Glomerular endothelial cell (primary cell): ENCODE measurements around the gene LIMS2. TPM values are rescaled to one million over a fixed set of nuclear protein-coding genes. Genes with fewer than 3 reads are reported as not detected.

Experiments used
- DNase-seq: peaks from one replicate; pipeline ENCODE4 v3.0.0-alpha.2; 2011; ENCODE audit warnings: low read depth, low spot score; ENCODE audit errors: extremely low read depth
- total RNA-seq: library from RNA; depleted of rRNA; stranded (reverse); fragments of >200 nt; gene quantifications from 2 replicates; pipeline ENCODE4 v1.2.3, GENCODE V29; 2015

Gene LIMS2
- total RNA-seq, 1 donor from 2014 or later: 15.6 TPM

- DNase-seq: no peak
Observed at GRCh38 chr2:127701651-127702394, 26.5 kb upstream of the LIMS2 start.

GRCh38 chr2:127701193-127701650, 25.9 kb upstream of the LIMS2 start, which contains the start of gene SFT2D3:
SFT2D3 (plus strand) TSS chr2:127701497; CDS start chr2:127701529, 32 bp downstream.
- DNase-seq: no peak

GRCh38 chr2:127700527-127701192, 25.3 kb upstream of the LIMS2 start:
- DNase-seq: no peak

GRCh38 chr2:127698553-127699355, 23.4 kb upstream of the LIMS2 start:
- DNase-seq: no peak

GRCh38 chr2:127697482-127698180, 22.3 kb upstream of the LIMS2 start:
- no peak for DNase-seq

- DNase-seq: no peak
Observed at GRCh38 chr2:127695491-127696472, 20.5 kb upstream of the LIMS2 start.

GRCh38 chr2:127694986-127695385, 19.7 kb upstream of the LIMS2 start:
- DNase-seq: no peak

GRCh38 chr2:127690696-127691095, 15.4 kb upstream of the LIMS2 start:
- no peak for DNase-seq

- DNase-seq: no peak
Observed at GRCh38 chr2:127688405-127688804, 13.1 kb upstream of the LIMS2 start.

- DNase-seq: no peak
Observed at GRCh38 chr2:127685410-127686080, 10.2 kb upstream of the LIMS2 start.

- DNase-seq: no peak
Observed at GRCh38 chr2:127683757-127684156, 8.4 kb upstream of the LIMS2 start.

GRCh38 chr2:127683056-127683455, 7.7 kb upstream of the LIMS2 start:
- DNase-seq: no peak

GRCh38 chr2:127681976-127682857, 6.9 kb upstream of the LIMS2 start:
- DNase-seq: no peak

GRCh38 chr2:127681288-127681804, 6.0 kb upstream of the LIMS2 start:
- no peak for DNase-seq

- no peak for DNase-seq
Observed at GRCh38 chr2:127680706-127681287, 5.5 kb upstream of the LIMS2 start.

- no peak for DNase-seq
Observed at GRCh38 chr2:127679680-127680361, 4.5 kb upstream of the LIMS2 start.

- DNase-seq: no peak
Observed at GRCh38 chr2:127678991-127679390, 3.7 kb upstream of the LIMS2 start.
